Activated CD8-positive, alpha-beta T cell treated with anti-CD3 and anti-CD28 coated beads for 36 hours (primary cell): ENCODE results near the gene PTBP3. TPM values are rescaled to one million over a fixed set of nuclear protein-coding genes. Genes with fewer than 3 reads are reported as not detected.

Source experiments
- ATAC-seq: fragments of 200-7000 bp; cut with Tn5 transposase; one replicate; pipeline ENCODE4 v1.10.0; 2021; ENCODE audit warnings: mild to moderate bottlenecking, moderate library complexity
- CTCF ChIA-PET: fragments of 350-600 bp; sonication (Branson Sonifier 250); formaldehyde crosslinking; loops from one replicate; lab custom pipeline; 2021; ENCODE audit warnings: antibody characterized with exemption; lab: Charles Lee
- POLR2A ChIA-PET: fragments of 350-600 bp; sonication (Branson Sonifier 250); formaldehyde crosslinking; loops from one replicate; lab custom pipeline; 2021; ENCODE audit warnings: antibody characterized with exemption; lab: Charles Lee
- DNase-seq: peaks from one replicate; pipeline ENCODE4 v3.0.0-alpha.2; 2020
- H3K27ac Mint-ChIP-seq: one replicate; pipeline ENCODE4 v1.8.0; 2021; ENCODE audit warnings: mild to moderate bottlenecking, mixed read lengths
- H3K27me3 Mint-ChIP-seq: one replicate; pipeline ENCODE4 v1.8.0; 2021; ENCODE audit warnings: mixed read lengths
- H3K36me3 Mint-ChIP-seq: one replicate; pipeline ENCODE4 v1.8.0; 2021; ENCODE audit warnings: low read depth, mixed read lengths
- H3K4me1 Mint-ChIP-seq: one replicate; pipeline ENCODE4 v1.8.0; 2021; ENCODE audit warnings: low read depth, mixed read lengths
- H3K4me3 Mint-ChIP-seq: one replicate; pipeline ENCODE4 v1.8.0; 2021; ENCODE audit warnings: mild to moderate bottlenecking, moderate library complexity, mixed read lengths
- H3K9me3 Mint-ChIP-seq: one replicate; pipeline ENCODE4 v1.8.0; 2021; ENCODE audit warnings: mixed read lengths
- intact Hi-C: fragments of 100-400 bp; cut with micrococcal nuclease; formaldehyde crosslinking; loops from one replicate; pipeline ENCODE4 v1.10.0; 2022
- total RNA-seq, 2 experiments: library from RNA; stranded (reverse); gene quantifications; one replicate each; pipeline ENCODE4 v1.2.3, GENCODE V29; 2021
- TF ChIP-seq, protein P1 (sequence below): fragments of 200-600 bp; IDR thresholded peaks from one replicate; pipeline ENCODE4 v1.8.0; 2022; ENCODE audit warnings: antibody characterized with exemption, mild to moderate bottlenecking

The PTBP3 gene
- total RNA-seq, 2 experiments from 2014 or later, result 108 to 120 TPM

DNA sequence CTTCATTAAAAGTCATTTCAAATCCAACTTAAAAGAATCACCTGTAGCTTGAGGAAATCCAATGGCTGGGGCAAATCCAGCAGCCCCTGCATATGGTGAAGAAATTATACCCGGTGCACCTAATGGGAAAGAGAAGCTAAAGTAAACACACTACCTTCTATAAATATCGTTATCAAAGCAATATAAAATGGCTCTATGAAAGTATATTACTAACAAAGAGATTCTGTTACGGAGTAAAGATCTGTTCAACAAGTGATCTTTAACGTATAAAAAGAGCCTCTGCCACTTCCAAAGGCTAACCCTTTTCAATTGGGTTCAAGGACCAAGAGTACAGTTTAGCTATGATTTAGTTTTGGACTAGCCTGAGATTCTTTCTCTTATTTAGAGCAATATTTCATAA lies 98.6 kb downstream of the PTBP3 start:
- intact Hi-C loops, result no loop called here
- TF ChIP-seq, protein P1, sequence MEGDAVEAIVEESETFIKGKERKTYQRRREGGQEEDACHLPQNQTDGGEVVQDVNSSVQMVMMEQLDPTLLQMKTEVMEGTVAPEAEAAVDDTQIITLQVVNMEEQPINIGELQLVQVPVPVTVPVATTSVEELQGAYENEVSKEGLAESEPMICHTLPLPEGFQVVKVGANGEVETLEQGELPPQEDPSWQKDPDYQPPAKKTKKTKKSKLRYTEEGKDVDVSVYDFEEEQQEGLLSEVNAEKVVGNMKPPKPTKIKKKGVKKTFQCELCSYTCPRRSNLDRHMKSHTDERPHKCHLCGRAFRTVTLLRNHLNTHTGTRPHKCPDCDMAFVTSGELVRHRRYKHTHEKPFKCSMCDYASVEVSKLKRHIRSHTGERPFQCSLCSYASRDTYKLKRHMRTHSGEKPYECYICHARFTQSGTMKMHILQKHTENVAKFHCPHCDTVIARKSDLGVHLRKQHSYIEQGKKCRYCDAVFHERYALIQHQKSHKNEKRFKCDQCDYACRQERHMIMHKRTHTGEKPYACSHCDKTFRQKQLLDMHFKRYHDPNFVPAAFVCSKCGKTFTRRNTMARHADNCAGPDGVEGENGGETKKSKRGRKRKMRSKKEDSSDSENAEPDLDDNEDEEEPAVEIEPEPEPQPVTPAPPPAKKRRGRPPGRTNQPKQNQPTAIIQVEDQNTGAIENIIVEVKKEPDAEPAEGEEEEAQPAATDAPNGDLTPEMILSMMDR, result no peak
- Mint-ChIP-seq H3K36me3 (peaks cover 20% of the 10 kb centered on the region), H3K27me3 (no peaks in the 10 kb centered on the region), H3K4me3 (no peak overlapping the region), H3K27ac (no peak overlapping the region), H3K4me1 (peaks cover 6% of the 10 kb centered on the region), H3K9me3 (no peaks in the 10 kb centered on the region)
- ATAC-seq (no peak), DNase-seq (no peak)
- CTCF ChIA-PET, result interaction anchor here (0.9 to 1.9 kb wide), 3 partner anchors 9 to 137 kb away, joined by 3 to 5 read pairs (median 3); no protein-coding TSS in a partner anchor
- POLR2A ChIA-PET, result no interaction called here

DNA sequence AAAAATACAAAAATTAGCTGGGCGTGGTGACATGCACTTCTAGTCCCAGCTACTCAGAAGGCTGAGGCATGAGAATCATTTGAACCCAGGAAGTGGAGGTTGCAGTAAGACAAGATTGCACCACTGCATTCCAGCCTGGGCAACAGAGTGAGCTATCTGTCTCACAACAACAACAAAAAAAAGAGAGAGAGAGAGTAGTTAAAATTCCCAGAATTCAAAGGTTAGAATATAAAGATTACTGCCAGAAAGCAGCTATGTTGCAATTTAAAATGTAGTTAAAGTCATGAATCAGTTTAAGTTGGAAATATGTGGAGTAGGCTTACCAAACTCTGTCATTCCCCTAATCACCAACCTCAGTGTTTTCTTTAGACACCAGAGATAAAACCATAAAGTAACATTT lies 99.7 kb downstream of the PTBP3 start:
- intact Hi-C loops, result no loop called here
- DNase-seq (no peak), ATAC-seq (no peak)
- H3K4me3 Mint-ChIP-seq, result no peak overlapping the region
- peaks cover 19% of the 10 kb centered on the region for H3K36me3 Mint-ChIP-seq
- CTCF ChIA-PET, result interaction anchor here (0.9 kb wide), 1 partner anchor 56 kb away, joined by 3 read pairs; no protein-coding TSS in a partner anchor
- POLR2A ChIA-PET, result interaction anchor here (0.6 kb wide), 1 partner anchor 30 kb away, joined by 3 read pairs; no protein-coding TSS in a partner anchor
- no peaks in the 10 kb centered on the region for H3K9me3 Mint-ChIP-seq
- peaks cover 6% of the 10 kb centered on the region for H3K4me1 Mint-ChIP-seq
- no peak overlapping the region for H3K27ac Mint-ChIP-seq
- H3K27me3 Mint-ChIP-seq, result no peaks in the 10 kb centered on the region
- TF ChIP-seq, protein P1, result no peak

DNA sequence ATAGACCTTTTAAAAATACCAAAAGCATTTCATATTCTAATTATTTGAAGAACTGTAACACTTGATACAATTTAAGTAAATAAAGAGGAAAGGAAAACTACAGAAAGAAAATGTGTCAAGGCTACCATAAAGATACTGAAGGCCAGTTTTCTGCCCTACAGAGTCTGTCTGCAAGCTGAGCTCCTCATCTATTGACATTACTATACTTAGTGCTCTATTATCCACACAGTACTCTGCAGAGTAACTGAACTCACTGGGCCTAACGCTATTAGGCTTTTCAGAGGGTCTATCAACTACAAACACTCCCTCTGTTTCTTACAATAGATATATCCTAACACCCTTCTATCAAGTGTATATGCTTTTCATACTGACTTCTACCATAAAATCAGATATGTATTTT lies 101.2 kb downstream of the PTBP3 start:
- ATAC-seq (no peak), DNase-seq (no peak)
- TF ChIP-seq, protein P1, result no peak
- CTCF ChIA-PET, result interaction anchor here (1.6 kb wide), 1 partner anchor 55 kb away, joined by 3 read pairs; no protein-coding TSS in a partner anchor
- H3K4me3 Mint-ChIP-seq, result no peak overlapping the region
- POLR2A ChIA-PET, result no interaction called here
- no peaks in the 10 kb centered on the region for H3K4me1 Mint-ChIP-seq
- intact Hi-C loops, result no loop called here
- H3K27ac Mint-ChIP-seq, result no peak overlapping the region
- H3K36me3 Mint-ChIP-seq, result peaks cover 18% of the 10 kb centered on the region
- H3K27me3 Mint-ChIP-seq, result no peaks in the 10 kb centered on the region
- H3K9me3 Mint-ChIP-seq, result no peaks in the 10 kb centered on the region

DNA sequence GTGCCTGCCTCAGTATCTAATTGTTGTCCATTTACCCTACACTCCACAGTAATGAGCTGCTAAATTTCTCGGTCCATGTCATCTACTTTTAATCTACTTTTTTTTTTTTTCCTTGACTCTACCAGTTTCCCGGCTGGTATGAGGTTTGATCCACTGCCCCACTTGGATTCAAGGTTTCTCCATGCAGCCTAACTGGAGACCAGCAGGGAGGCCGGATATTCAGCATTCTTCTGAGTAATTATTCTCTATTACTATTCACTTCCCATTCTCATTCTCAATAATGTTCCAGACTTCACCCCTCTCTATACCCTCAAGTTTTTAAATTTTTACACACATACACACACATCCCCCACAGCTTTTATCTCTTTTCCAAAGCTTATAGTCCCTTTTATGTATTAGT lies 107.3 kb downstream of the PTBP3 start:
- intact Hi-C loops, result no loop called here
- ATAC-seq (no peak), DNase-seq (no peak)
- peaks cover 44% of the 10 kb centered on the region for H3K36me3 Mint-ChIP-seq
- H3K4me3 Mint-ChIP-seq, result no peak overlapping the region
- no peaks in the 10 kb centered on the region for H3K9me3 Mint-ChIP-seq
- H3K4me1 Mint-ChIP-seq, result peaks cover 8% of the 10 kb centered on the region
- ChIA-PET CTCF (interaction anchor here (1.5 to 1.6 kb wide), 2 partner anchors 9 to 135 kb away, joined by 5 to 6 read pairs; no protein-coding TSS in a partner anchor), POLR2A (no interaction called here)
- TF ChIP-seq, protein P1, result no peak
- H3K27ac Mint-ChIP-seq, result no peak overlapping the region
- no peaks in the 10 kb centered on the region for H3K27me3 Mint-ChIP-seq

DNA sequence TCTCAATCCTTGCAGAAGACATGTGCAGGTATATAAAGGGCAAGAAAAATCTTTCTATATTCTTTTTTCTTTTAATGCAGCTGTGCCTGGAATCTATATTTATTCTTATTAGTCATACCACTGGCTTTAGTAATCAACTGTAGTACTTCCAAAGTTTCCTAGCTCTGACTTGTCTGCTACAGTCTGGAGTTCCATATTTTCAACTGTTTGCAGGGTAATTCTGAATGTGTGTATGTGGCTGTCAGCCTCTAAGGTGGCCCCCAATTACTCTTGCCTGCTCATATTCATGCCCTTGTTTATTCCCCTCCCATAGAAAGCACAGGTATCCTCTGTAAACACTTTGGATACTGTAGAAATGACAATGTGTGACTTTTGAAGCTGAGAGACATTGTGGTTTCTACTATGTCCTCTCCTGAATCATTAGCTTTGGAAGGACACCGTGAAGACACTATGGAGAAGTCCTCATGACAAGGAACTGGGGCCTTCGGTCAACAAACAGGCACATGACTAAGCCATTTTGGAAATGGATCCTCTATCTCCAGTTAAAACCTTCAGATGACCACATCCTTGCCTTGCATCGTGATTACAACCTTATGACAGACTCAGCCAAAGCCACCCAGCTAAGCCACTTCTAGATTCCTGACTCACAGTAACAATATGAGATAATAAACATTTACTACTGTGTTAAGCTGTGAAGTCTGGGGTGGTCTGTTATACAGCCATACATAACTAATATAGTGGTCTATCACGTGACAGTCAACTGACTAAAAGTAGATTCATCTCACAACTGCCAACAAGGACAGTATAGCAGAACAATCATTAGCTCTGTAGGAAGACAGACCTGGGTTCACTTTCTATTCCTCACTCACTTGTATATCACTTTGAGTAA lies 108.8 kb downstream of the PTBP3 start:
- TF ChIP-seq, protein P1, result no peak
- H3K4me3 Mint-ChIP-seq, result no peak overlapping the region
- DNase-seq, result peak; percentile 8
- ChIA-PET POLR2A (no interaction called here), CTCF (interaction anchor here (1.1 to 1.6 kb wide), 2 partner anchors 10 to 137 kb away, joined by 3 to 5 read pairs; no protein-coding TSS in a partner anchor)
- no peaks in the 10 kb centered on the region for H3K27me3 Mint-ChIP-seq
- H3K36me3 Mint-ChIP-seq, result peaks cover 40% of the 10 kb centered on the region
- no peaks in the 10 kb centered on the region for H3K9me3 Mint-ChIP-seq
- peak; percentile 73 for ATAC-seq
- H3K27ac Mint-ChIP-seq, result no peak overlapping the region
- intact Hi-C loops, result no loop called here
- peaks cover 11% of the 10 kb centered on the region for H3K4me1 Mint-ChIP-seq
